Stimulated activated CD4-positive, alpha-beta T cell treated with anti-CD3 and anti-CD28 coated beads, Interleukin-4, amount 100 ng/mL, for 48 hours (primary cell): ENCODE results near the gene HOATZ.
A peak's percentile ranks its signal among the peaks of the same experiment; 100 is the strongest.

ENCODE experiments used
- DNase-seq, 2 donors: peaks; one replicate each; pipeline ENCODE4 v3.0.0-alpha.2; 2020; ENCODE audit warnings: low read depth in 2 of 2

Gene HOATZ

GRCh38 chr11:111522426-111522825 is 7.8 kb downstream of the HOATZ start:
- no peak for DNase-seq

- DNase-seq, result no peak
These were observed 8.8 kb downstream of the HOATZ start for GRCh38 chr11:111523343-111523742.

DNA sequence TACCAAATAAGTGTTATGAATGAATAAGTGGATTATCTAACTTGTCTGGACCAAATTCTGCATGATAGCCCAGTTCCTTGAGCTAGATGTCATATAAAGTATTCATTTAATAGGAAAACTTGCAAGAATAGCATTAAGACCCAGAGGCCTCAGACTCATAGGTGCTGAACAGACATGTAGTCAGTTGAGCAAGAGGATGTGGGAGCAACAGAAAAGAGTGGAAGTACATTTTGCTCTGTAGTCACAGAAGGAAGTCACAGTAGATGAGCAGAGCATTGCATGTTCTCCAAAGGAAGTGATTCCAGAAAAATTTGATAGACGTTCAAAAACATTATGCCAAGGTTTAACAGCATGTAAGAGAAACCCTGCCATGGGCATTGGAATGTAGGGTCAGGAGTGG is 9.5 kb downstream of the HOATZ start:
- DNase-seq, result no peak

- DNase-seq, result no peak
These were observed 10.9 kb downstream of the HOATZ start for GRCh38 chr11:111525456-111525855.

GRCh38 chr11:111526501-111526900 is 11.9 kb downstream of the HOATZ start:
- no peak for DNase-seq

DNA sequence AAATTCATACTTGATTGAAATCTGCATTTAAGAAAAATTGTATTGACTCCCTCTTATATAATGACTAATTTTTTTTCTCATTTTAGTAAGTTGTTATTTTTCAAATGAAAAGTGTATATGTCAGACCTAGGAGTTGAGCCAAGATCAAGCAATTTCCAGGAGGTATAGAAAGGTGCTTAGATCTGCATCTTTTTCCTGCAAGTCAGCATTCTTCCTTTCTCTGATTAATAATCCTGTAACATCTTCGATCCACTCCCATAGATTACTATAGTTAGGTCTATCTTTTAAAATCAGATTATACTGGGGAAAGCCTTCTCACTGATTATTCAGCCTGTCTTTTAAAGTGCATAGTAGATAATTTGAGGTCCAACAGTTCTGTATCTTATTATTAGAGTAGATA is 12.7 kb downstream of the HOATZ start:
- DNase-seq, result no peak

- DNase-seq, result no peak
These were observed 14.0 kb downstream of the HOATZ start for GRCh38 chr11:111528557-111528956.

- DNase-seq, result no peak
These were observed 15.5 kb downstream of the HOATZ start for GRCh38 chr11:111530091-111530490.

GRCh38 chr11:111531136-111531535 is 16.6 kb downstream of the HOATZ start:
- DNase-seq, result no peak

GRCh38 chr11:111531687-111532364 is 17.2 kb downstream of the HOATZ start:
- peak; percentile 50 to 61 for DNase-seq

GRCh38 chr11:111532365-111532709 is 17.8 kb downstream of the HOATZ start:
- DNase-seq, result no peak

DNA sequence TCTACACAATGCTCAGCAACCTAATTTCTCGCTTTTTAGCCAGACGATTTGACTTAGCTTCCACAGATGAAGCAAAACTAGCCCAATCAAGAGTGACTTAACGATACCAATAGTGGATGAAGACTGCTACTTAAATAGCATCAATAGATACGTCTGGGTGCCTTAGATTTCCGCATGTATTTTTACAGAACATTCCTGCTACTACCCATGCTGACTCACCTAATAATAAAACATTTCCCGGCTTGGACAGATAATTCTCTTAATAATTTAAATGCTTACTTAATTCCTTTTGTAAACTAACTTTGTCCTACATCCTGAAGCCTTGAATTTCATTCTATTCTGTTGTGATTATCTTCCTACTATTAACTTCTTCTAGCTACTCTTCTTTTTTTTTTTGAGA is 20.7 kb downstream of the HOATZ start:
- no peak for DNase-seq

DNA sequence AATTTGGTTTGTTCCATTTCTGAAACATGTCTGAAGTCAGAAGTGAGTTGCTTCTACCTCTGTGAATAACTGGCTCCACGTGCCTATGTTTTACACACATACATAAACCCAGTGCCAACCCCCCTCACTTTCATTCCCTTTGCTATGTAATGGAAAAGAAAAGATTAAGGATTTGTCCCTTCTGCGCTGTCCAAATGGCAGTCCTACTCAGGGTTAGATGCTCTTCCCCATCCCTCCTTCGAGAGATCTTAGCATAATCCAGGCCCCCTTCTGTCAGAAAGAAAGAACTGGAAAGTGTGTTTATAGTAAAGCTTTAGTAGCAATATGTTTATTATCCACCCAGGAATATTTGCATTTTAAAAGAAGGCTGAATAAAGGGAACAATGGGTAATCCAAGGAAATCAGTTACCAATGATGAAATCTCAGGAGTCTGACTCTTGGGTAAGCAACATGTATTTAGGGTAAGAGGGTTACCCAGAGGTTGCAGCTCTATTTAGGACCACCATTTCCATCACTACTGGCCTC is 22.8 kb downstream of the HOATZ start:
- DNase-seq, result no peak

GRCh38 chr11:111538407-111539114 is 24.0 kb downstream of the HOATZ start:
- no peak for DNase-seq

DNA sequence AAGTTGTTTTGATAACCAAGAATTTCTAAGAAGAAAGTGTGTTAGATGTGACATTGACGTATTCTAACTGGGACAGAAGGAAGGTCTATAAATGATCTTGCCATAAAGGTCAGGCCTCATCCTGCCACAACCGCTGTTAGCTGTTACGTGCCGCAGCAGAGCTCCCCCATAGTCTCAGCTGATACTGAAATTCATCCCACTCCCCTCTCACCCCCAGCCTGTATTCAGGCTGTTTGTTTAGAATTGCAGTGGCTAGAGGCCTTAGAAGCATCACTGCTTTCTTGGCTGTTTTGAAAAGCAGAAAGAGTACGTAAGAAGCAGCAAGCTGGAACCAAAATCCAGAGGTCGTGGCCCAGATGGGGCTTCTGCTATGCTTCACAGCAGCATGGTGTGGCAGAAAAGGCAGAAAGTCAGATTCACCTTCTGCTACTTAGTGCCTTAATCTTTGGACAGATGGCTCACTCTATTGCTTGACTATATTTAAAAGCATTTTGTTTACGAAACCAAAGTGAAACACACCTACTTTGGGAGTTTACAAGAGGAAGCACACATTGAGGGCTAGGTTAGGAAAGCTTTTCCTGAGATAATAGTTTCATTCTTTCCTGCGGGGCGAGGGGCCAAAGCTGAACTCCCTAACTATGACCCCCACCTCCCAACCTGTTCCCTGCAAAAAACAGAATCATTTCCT is 25.0 kb downstream of the HOATZ start:
- no peak for DNase-seq

DNA sequence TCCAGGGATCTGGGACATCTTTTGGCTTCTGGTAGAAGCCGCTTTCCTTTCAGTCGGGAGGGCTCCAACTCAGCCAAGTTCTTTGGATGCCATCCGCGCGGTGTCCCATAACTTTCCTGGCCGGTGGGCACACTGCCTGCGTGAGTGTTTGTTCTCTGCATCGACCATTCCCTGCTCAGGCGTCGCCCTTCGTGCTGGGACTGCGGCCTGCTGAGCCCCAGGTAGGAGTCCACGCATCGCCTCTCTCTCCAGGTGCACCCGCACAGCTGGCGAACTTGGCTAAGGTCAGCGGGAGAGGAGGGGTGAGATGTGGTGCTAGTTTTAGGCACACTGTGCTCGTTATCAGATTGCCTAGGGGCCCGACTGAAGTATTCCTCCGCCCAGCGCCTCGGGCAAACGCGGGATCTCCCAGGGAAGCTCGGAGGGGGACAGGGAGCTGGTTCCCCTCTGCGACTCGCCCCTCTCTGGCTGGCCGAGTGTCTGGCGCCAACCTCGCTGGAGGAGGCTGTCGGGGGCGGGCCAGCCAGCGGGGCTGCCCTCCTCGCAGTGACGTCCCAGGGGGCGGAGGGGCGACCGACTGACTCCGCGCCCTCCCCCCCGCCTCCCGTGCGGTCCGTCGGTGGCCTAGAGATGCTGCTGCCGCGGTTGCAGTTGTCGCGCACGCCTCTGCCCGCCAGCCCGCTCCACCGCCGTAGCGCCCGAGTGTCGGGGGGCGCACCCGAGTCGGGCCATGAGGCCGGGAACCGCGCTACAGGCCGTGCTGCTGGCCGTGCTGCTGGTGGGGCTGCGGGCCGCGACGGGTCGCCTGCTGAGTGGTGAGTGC is 25.7 kb downstream of the HOATZ start, which contains the start of gene LAYN:
Gene LAYN, plus strand, starts transcription at position 607 of the 823 bp plus-strand sequence. Its CDS starts 124 bp downstream, at position 731.
- peak in 1 of 2 donors; percentile 17 for DNase-seq

DNA sequence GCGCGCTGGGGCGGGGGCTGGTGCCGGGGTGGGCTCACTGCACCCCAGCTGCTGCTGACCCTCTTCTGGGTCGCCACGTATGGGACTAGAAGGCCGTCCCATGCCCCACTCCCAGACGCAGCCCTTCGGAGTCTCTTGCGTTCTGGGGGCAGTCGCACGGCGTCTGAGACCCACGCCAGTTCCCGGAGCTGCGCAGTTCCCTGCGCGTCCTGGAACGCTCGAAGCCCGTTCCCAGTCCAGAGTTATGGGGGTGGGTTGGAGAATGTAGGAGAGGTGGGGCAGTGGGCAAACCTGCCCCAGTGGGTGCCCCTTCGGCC is 26.3 kb downstream of the HOATZ start:
- no peak for DNase-seq

GRCh38 chr11:111541254-111542061 is 26.9 kb downstream of the HOATZ start:
- no peak for DNase-seq

DNA sequence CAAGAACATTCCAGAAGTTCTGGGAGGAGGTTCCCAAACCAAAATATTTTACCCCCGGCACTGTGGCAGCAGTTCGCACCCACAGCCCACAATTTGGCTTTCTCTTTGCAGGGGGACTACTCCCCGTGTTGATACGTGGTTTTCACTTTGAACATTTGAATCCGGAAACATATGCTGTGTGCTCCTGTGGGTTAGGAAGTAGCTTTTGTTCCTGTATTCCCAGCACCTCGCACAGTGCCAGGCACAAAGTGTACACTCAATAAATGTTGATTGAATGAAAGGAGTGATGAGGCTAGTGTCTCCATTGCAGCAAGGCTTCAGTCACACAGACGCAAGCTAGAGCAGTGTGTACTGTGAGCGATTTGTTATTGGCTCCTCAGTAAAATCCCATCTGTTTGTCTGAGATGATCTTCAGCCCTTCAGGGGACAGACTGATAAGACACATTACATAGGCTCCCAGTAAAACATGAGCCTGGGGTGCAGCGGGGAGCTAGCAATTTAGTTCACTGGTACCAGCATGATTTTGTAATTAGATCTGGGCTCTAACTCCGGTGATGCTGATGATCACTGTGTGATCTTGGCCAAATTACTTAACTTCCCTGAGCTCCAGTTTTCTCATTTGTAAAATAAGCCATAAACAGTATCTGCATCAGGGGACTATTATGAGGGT is 28.2 kb downstream of the HOATZ start:
- DNase-seq, result no peak

DNA sequence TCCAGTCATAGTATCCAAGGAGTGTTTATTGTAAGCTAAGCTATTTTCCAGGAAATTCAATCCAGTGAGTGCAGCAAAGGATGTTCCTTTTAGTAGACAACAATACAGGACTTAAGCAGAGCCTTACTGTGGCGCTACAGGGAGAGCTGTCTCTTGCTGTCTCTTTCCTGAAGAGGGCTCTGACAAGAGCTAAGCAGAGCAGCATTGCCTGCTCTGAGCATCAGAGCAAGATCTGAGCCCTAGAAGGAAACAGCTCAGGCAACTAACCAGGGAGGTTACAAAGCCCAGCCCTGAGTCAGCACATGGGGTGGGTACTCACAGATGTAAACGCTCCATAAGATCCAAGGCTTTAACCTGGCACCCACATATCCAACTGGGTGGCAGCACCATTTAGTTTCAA is 33.9 kb downstream of the HOATZ start:
- no peak for DNase-seq
